ENCODE measurements around the gene GFOD2.
A peak's percentile ranks its signal among the peaks of the same experiment; 100 is the strongest.

GFOD2 gene

GRCh38 chr16:67660564-67661028 is 58.5 kb downstream of the GFOD2 start, which contains the start of gene PARD6A (continued):
- TF ChIP-seq ZEB2 (tag by site-specific recombination; IDR thresholded peaks at IDR 0.05) (no peak), ZSCAN30 (tag by site-specific recombination; IDR thresholded peaks at IDR 0.05) (no peak; the same call in 1 of the 2 replicates), ZNF596 (tag by site-specific recombination; IDR thresholded peaks at IDR 0.05) (no peak), ZNF660 (tag by site-specific recombination; IDR thresholded peaks at IDR 0.05) (no peak), ZNF391 (tag by site-specific recombination; IDR thresholded peaks at IDR 0.05; ENCODE audit: borderline replicate concordance, low read depth) (peak; percentile 20; the same call in 1 of the 2 replicates), ZNF354C (tag by site-specific recombination; IDR thresholded peaks at IDR 0.05; ENCODE audit: borderline replicate concordance, low read depth) (no peak), KLF16 (tag by site-specific recombination; IDR thresholded peaks at IDR 0.05) (no peak), KLF10 (tag by site-specific recombination; IDR thresholded peaks at IDR 0.05) (peak; percentile 19; the same call in 1 of the 2 replicates), ZNF175 (tag by site-specific recombination; IDR thresholded peaks at IDR 0.05) (no peak), ZNF521 (tag by site-specific recombination; IDR thresholded peaks at IDR 0.05) (no peak), KLF17 (tag by site-specific recombination; IDR thresholded peaks at IDR 0.05) (no peak), ZNF629 (tag by site-specific recombination; IDR thresholded peaks at IDR 0.05) (peak; percentile 98), ZNF335 (tag by site-specific recombination; conservative IDR thresholded peaks at IDR 0.05) (peak; percentile 97), ZNF561 (tag by site-specific recombination; IDR thresholded peaks at IDR 0.05; ENCODE audit: borderline replicate concordance) (peak; percentile 57; the same call in 1 of the 2 replicates), ZNF16 (tag by site-specific recombination; IDR thresholded peaks at IDR 0.05; ENCODE audit: low read depth) (no peak), SP7 (tag by site-specific recombination; IDR thresholded peaks at IDR 0.05) (peak; percentile 40), ZNF18 (tag by site-specific recombination; IDR thresholded peaks at IDR 0.05) (no peak), ZNF514 (tag by site-specific recombination; IDR thresholded peaks at IDR 0.05) (no peak), ZNF610 (tag by site-specific recombination; IDR thresholded peaks at IDR 0.05; ENCODE audit: borderline replicate concordance) (0 out of 2 replicates have a peak, but pooled peaks have one; percentile 42)
- TF ChIP-seq, protein P1, sequence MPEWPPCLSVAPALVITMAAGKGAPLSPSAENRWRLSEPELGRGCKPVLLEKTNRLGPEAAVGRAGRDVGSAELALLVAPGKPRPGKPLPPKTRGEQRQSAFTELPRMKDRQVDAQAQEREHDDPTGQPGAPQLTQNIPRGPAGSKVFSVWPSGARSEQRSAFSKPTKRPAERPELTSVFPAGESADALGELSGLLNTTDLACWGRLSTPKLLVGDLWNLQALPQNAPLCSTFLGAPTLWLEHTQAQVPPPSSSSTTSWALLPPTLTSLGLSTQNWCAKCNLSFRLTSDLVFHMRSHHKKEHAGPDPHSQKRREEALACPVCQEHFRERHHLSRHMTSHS (tag by site-specific recombination; IDR thresholded peaks at IDR 0.05): no peak
- TF ChIP-seq, protein P2, sequence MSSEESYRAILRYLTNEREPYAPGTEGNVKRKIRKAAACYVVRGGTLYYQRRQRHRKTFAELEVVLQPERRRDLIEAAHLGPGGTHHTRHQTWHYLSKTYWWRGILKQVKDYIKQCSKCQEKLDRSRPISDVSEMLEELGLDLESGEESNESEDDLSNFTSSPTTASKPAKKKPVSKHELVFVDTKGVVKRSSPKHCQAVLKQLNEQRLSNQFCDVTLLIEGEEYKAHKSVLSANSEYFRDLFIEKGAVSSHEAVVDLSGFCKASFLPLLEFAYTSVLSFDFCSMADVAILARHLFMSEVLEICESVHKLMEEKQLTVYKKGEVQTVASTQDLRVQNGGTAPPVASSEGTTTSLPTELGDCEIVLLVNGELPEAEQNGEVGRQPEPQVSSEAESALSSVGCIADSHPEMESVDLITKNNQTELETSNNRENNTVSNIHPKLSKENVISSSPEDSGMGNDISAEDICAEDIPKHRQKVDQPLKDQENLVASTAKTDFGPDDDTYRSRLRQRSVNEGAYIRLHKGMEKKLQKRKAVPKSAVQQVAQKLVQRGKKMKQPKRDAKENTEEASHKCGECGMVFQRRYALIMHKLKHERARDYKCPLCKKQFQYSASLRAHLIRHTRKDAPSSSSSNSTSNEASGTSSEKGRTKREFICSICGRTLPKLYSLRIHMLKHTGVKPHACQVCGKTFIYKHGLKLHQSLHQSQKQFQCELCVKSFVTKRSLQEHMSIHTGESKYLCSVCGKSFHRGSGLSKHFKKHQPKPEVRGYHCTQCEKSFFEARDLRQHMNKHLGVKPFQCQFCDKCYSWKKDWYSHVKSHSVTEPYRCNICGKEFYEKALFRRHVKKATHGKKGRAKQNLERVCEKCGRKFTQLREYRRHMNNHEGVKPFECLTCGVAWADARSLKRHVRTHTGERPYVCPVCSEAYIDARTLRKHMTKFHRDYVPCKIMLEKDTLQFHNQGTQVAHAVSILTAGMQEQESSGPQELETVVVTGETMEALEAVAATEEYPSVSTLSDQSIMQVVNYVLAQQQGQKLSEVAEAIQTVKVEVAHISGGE (tag by site-specific recombination; conservative IDR thresholded peaks at IDR 0.05; ENCODE audit: low read depth): no peak
- TF ChIP-seq, protein P3, sequence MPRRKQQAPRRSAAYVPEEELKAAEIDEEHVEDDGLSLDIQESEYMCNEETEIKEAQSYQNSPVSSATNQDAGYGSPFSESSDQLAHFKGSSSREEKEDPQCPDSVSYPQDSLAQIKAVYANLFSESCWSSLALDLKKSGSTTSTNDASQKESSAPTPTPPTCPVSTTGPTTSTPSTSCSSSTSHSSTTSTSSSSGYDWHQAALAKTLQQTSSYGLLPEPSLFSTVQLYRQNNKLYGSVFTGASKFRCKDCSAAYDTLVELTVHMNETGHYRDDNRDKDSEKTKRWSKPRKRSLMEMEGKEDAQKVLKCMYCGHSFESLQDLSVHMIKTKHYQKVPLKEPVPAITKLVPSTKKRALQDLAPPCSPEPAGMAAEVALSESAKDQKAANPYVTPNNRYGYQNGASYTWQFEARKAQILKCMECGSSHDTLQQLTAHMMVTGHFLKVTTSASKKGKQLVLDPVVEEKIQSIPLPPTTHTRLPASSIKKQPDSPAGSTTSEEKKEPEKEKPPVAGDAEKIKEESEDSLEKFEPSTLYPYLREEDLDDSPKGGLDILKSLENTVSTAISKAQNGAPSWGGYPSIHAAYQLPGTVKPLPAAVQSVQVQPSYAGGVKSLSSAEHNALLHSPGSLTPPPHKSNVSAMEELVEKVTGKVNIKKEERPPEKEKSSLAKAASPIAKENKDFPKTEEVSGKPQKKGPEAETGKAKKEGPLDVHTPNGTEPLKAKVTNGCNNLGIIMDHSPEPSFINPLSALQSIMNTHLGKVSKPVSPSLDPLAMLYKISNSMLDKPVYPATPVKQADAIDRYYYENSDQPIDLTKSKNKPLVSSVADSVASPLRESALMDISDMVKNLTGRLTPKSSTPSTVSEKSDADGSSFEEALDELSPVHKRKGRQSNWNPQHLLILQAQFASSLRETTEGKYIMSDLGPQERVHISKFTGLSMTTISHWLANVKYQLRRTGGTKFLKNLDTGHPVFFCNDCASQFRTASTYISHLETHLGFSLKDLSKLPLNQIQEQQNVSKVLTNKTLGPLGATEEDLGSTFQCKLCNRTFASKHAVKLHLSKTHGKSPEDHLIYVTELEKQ (tag by site-specific recombination; IDR thresholded peaks at IDR 0.05; ENCODE audit: borderline replicate concordance): no peak
- TF ChIP-seq, protein P4, sequence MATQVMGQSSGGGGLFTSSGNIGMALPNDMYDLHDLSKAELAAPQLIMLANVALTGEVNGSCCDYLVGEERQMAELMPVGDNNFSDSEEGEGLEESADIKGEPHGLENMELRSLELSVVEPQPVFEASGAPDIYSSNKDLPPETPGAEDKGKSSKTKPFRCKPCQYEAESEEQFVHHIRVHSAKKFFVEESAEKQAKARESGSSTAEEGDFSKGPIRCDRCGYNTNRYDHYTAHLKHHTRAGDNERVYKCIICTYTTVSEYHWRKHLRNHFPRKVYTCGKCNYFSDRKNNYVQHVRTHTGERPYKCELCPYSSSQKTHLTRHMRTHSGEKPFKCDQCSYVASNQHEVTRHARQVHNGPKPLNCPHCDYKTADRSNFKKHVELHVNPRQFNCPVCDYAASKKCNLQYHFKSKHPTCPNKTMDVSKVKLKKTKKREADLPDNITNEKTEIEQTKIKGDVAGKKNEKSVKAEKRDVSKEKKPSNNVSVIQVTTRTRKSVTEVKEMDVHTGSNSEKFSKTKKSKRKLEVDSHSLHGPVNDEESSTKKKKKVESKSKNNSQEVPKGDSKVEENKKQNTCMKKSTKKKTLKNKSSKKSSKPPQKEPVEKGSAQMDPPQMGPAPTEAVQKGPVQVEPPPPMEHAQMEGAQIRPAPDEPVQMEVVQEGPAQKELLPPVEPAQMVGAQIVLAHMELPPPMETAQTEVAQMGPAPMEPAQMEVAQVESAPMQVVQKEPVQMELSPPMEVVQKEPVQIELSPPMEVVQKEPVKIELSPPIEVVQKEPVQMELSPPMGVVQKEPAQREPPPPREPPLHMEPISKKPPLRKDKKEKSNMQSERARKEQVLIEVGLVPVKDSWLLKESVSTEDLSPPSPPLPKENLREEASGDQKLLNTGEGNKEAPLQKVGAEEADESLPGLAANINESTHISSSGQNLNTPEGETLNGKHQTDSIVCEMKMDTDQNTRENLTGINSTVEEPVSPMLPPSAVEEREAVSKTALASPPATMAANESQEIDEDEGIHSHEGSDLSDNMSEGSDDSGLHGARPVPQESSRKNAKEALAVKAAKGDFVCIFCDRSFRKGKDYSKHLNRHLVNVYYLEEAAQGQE (tag by site-specific recombination; IDR thresholded peaks at IDR 0.05): no peak
- TF ChIP-seq, protein P5, sequence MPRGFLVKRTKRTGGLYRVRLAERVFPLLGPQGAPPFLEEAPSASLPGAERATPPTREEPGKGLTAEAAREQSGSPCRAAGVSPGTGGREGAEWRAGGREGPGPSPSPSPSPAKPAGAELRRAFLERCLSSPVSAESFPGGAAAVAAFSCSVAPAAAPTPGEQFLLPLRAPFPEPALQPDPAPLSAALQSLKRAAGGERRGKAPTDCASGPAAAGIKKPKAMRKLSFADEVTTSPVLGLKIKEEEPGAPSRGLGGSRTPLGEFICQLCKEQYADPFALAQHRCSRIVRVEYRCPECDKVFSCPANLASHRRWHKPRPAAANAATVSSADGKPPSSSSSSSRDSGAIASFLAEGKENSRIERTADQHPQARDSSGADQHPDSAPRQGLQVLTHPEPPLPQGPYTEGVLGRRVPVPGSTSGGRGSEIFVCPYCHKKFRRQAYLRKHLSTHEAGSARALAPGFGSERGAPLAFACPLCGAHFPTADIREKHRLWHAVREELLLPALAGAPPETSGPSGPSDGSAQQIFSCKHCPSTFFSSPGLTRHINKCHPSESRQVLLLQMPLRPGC (tag by site-specific recombination; IDR thresholded peaks at IDR 0.05): peak; percentile 28; the same call in 1 of the 2 replicates

All from HEK293 (cell line).